OCI-LY1 (cell line): ENCODE data around the gene TXNDC2.

Source experiments
- CTCF ChIP-seq: fragments of 200-600 bp; sonication (generic), shearing (Covaris generic); IDR thresholded peaks from 2 replicates; pipeline ENCODE4 v1.5.1; 2017; ENCODE audit warnings: mild to moderate bottlenecking, antibody characterized with exemption, low read length, moderate library complexity, mixed read lengths
- EZH2 ChIP-seq: fragments of 200-600 bp; sonication (generic), shearing (Covaris generic); IDR thresholded peaks from 2 replicates; pipeline ENCODE4 v1.8.0; 2017; ENCODE audit warnings: borderline replicate concordance, mixed run types, mild to moderate bottlenecking, antibody characterized with exemption, low read length, moderate library complexity, mixed read lengths

- TF ChIP-seq CTCF (no peak), EZH2 (no peak)
Observed at GRCh38 chr18:9926223-9926894, 40.6 kb downstream of the TXNDC2 start.
